ENCODE data around the gene DOCK7.
A peak's percentile ranks its signal among the peaks of the same experiment; 100 is the strongest.
"Not testable (repeated sequence)": the region's sequence is repeated elsewhere in the genome, so short reads cannot be mapped to it uniquely, and the experiment has no call there.

The DOCK7 gene

GRCh38 chr1:62693123-62693522, 4.9 kb upstream of the DOCK7 start:
- no peak for DNase-seq

GRCh38 chr1:62691062-62691844, 3.1 kb upstream of the DOCK7 start:
- DNase-seq = no peak

GRCh38 chr1:62689524-62689923, 1.3 kb upstream of the DOCK7 start:
- no peak for DNase-seq

- DNase-seq = no peak
Measured at GRCh38 chr1:62688687-62689085, 500 bp upstream of the DOCK7 start.

GRCh38 chr1:62687421-62687902, 724 bp downstream of the DOCK7 start:
- peak; percentile 11 for DNase-seq

- DNase-seq = no peak
Measured at GRCh38 chr1:62686822-62687221, 1.4 kb downstream of the DOCK7 start.

- no peak for DNase-seq
Measured at GRCh38 chr1:62685431-62685859, 2.7 kb downstream of the DOCK7 start.

GRCh38 chr1:62682531-62682930, 5.7 kb downstream of the DOCK7 start:
- no peak for DNase-seq

- DNase-seq = not testable (repeated sequence)
Measured at GRCh38 chr1:62680992-62681391, 7.2 kb downstream of the DOCK7 start.

GRCh38 chr1:62677822-62678221, 10.4 kb downstream of the DOCK7 start:
- DNase-seq = not testable (repeated sequence)

GRCh38 chr1:62676611-62677356, 11.4 kb downstream of the DOCK7 start:
- no peak for DNase-seq

GRCh38 chr1:62673629-62674028, 14.6 kb downstream of the DOCK7 start:
- no peak for DNase-seq

GRCh38 chr1:62672029-62672428, 16.2 kb downstream of the DOCK7 start:
- no peak for DNase-seq

- no peak for DNase-seq
Measured at GRCh38 chr1:62654744-62655143, 33.4 kb downstream of the DOCK7 start.

- DNase-seq = no peak
Measured at GRCh38 chr1:62652387-62652786, 35.8 kb downstream of the DOCK7 start.

GRCh38 chr1:62643283-62643682, 44.9 kb downstream of the DOCK7 start:
- DNase-seq = no peak

GRCh38 chr1:62637392-62638105, 50.6 kb downstream of the DOCK7 start:
- no peak for DNase-seq

- DNase-seq = no peak
Measured at GRCh38 chr1:62628506-62628905, 59.7 kb downstream of the DOCK7 start.

GRCh38 chr1:62625415-62625814, 62.8 kb downstream of the DOCK7 start:
- DNase-seq = no peak

- no peak for DNase-seq
Measured at GRCh38 chr1:62621907-62622306, 66.3 kb downstream of the DOCK7 start.

- no peak for DNase-seq
Measured at GRCh38 chr1:62613890-62614289, 74.3 kb downstream of the DOCK7 start.

GRCh38 chr1:62613325-62613727, 74.9 kb downstream of the DOCK7 start:
- DNase-seq = no peak

GRCh38 chr1:62612770-62613169, 75.4 kb downstream of the DOCK7 start:
- no peak for DNase-seq

Data from CD4-positive, alpha-beta T cell treated with Interleukin-12 subunit alpha and Interleukin-12 subunit beta, for 1 hour (primary cell).